C4-2B (cell line): ENCODE measurements around the gene SGMS1.

Source experiments
- ZFX ChIP-seq: fragments of 450-650 bp; IDR thresholded peaks from 2 replicates; pipeline ENCODE4 v1.6.1; 2017
- TF ChIP-seq, protein P1 (sequence below): fragments of 450-650 bp; conservative IDR thresholded peaks from 2 replicates; pipeline ENCODE4 v1.5.1; 2017; ENCODE audit warnings: mild to moderate bottlenecking

DNA sequence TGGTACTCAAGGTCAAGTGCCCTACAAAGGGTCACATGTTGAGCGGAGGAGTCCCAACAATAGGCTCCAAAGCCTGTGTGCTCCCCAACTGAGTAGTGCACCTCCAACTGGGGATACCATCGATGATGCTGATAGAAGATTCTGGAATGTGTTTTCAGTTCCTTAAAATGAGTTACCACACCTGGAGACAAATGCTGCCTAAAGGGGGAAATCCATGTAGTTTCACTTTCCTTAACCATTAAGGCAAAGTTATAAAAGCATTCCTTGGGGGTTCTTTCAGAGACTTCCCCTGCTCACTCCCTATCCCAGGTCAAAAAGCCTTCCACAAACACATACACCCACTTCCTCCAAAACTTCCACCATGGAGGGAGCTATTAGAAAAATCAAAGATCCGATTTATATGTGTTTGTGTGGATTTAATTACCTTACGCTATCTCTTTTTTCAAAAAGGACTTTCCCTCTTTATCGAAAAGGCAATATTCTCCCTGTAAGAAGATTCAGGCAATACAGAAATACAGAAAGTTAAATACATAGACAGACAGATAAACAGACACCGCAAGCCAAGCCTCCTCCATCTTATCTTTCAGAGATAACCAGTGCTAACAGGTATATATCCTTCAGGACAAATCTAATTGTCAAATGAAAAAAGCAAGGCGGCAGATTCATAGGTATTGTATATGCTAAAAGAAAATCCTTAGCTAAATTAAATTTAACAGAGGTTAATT is 236.6 kb downstream of the SGMS1 start:
- TF ChIP-seq, protein P1, sequence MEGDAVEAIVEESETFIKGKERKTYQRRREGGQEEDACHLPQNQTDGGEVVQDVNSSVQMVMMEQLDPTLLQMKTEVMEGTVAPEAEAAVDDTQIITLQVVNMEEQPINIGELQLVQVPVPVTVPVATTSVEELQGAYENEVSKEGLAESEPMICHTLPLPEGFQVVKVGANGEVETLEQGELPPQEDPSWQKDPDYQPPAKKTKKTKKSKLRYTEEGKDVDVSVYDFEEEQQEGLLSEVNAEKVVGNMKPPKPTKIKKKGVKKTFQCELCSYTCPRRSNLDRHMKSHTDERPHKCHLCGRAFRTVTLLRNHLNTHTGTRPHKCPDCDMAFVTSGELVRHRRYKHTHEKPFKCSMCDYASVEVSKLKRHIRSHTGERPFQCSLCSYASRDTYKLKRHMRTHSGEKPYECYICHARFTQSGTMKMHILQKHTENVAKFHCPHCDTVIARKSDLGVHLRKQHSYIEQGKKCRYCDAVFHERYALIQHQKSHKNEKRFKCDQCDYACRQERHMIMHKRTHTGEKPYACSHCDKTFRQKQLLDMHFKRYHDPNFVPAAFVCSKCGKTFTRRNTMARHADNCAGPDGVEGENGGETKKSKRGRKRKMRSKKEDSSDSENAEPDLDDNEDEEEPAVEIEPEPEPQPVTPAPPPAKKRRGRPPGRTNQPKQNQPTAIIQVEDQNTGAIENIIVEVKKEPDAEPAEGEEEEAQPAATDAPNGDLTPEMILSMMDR, result no peak
- no peak for TF ChIP-seq ZFX
